GM12872 (cell line): ENCODE data around the gene ARHGAP15.

Source experiments
- CTCF ChIP-seq: IDR thresholded peaks from 3 replicates; pipeline ENCODE4 v1.5.1; 2011; ENCODE audit warnings: low read depth, mild to moderate bottlenecking, low read length, moderate library complexity; ENCODE audit not compliant: insufficient read depth

ARHGAP15 gene

GRCh38 chr2:143296089-143296488 lies 166.9 kb downstream of the ARHGAP15 start:
- TF ChIP-seq CTCF, result no peak

GRCh38 chr2:143297182-143297581 lies 168.0 kb downstream of the ARHGAP15 start:
- no peak for TF ChIP-seq CTCF

DNA sequence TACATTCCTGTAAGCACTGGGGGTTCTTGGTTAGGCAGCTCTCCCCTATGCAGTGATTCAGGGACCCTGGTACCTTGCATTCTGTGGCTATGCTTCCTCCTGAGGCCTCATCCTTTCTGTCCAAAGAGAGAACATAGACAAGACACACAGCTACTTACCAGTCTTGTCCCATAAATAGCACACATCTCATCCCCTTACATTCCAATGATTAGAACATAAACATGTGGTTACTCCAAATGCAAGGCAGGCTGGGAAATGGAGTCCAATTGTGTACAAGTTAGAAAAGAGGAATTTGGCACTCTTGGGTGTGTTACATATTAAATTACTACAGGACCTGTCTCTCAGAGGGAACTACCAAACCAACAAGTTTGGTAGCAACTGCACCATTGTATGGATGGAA lies 171.3 kb downstream of the ARHGAP15 start:
- no peak for TF ChIP-seq CTCF

- TF ChIP-seq CTCF, result no peak
Observed at GRCh38 chr2:143311426-143311825, 182.2 kb downstream of the ARHGAP15 start.

GRCh38 chr2:143312441-143312840 lies 183.2 kb downstream of the ARHGAP15 start:
- TF ChIP-seq CTCF, result no peak

GRCh38 chr2:143313861-143314260 lies 184.6 kb downstream of the ARHGAP15 start:
- no peak for TF ChIP-seq CTCF

DNA sequence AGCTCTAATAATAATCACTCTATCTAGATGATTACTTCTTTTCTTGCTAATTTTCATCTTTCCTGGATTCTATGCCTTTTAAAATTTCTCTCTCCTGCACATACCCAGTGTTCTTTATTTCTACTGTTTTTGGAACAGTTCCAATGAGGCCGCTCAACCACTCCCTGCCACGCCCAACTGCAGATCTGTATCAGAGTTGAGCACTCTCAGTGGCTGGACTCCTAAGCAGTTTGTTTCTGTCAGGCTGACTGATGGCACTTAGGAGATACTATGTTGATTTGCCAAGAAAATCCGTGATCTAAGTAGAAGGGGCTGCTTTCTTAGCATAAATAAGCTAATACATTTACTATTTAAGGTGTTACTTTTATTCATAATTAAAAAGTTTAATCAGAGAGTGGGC lies 192.8 kb downstream of the ARHGAP15 start:
- TF ChIP-seq CTCF, result no peak

DNA sequence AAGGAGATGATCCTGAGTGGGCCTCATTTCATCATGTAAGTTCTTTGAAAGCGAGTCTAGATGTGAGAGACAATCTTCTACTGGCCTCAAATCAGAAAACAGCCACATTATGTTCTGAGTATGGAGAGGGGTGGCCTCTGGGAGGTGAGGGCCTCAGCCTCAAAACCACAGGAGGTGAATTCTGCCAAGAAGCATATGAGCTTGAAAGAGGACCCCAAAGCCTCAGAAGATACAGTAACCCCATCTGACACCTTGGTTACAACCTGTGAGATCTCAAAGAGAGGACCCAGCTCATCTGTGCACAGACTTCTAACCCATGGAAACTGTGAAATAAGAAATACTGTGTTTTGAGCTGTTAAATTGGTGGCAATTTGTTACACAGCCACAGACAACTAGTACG lies 200.1 kb downstream of the ARHGAP15 start:
- no peak for TF ChIP-seq CTCF
